ENCODE data around the gene MUC2.

The MUC2 gene

GRCh38 chr11:1102221-1102971, 27.7 kb downstream of the MUC2 start:
- Mint-ChIP-seq H3K27ac (no peak overlapping the region), H3K36me3 (ENCODE audit: low read depth) (no peaks in the 10 kb centered on the region), H3K4me3 (no peak overlapping the region), H3K9me3 (peaks cover 12% of the 10 kb centered on the region), H3K27me3 (no peaks in the 10 kb centered on the region), H3K4me1 (ENCODE audit: low read depth) (no peaks in the 10 kb centered on the region)
- intact Hi-C loops (cut with micrococcal nuclease) = no loop called here

- no peaks in the 10 kb centered on the region for H3K36me3 Mint-ChIP-seq (ENCODE audit: low read depth)
- H3K27ac Mint-ChIP-seq = no peak overlapping the region
- intact Hi-C loops (cut with micrococcal nuclease) = no loop called here
- no peak overlapping the region for H3K4me3 Mint-ChIP-seq
- H3K9me3 Mint-ChIP-seq = peaks cover 12% of the 10 kb centered on the region
- H3K27me3 Mint-ChIP-seq = no peaks in the 10 kb centered on the region
- H3K4me1 Mint-ChIP-seq (ENCODE audit: low read depth) = no peaks in the 10 kb centered on the region
These were observed 28.3 kb downstream of the MUC2 start for GRCh38 chr11:1102996-1103395.

GRCh38 chr11:1103401-1104360, 29.0 kb downstream of the MUC2 start:
- peaks cover 12% of the 10 kb centered on the region for H3K9me3 Mint-ChIP-seq
- intact Hi-C loops (cut with micrococcal nuclease) = no loop called here
- H3K4me3 Mint-ChIP-seq = no peak overlapping the region
- no peak overlapping the region for H3K27ac Mint-ChIP-seq
- H3K36me3 Mint-ChIP-seq (ENCODE audit: low read depth) = no peaks in the 10 kb centered on the region
- no peaks in the 10 kb centered on the region for H3K4me1 Mint-ChIP-seq (ENCODE audit: low read depth)
- no peaks in the 10 kb centered on the region for H3K27me3 Mint-ChIP-seq

- H3K4me1 Mint-ChIP-seq (ENCODE audit: low read depth) = no peaks in the 10 kb centered on the region
- H3K9me3 Mint-ChIP-seq = peaks cover 5% of the 10 kb centered on the region
- H3K36me3 Mint-ChIP-seq (ENCODE audit: low read depth) = no peaks in the 10 kb centered on the region
- H3K4me3 Mint-ChIP-seq = no peak overlapping the region
- no peaks in the 10 kb centered on the region for H3K27me3 Mint-ChIP-seq
- intact Hi-C loops (cut with micrococcal nuclease) = no loop called here
- no peak overlapping the region for H3K27ac Mint-ChIP-seq
These were observed 29.9 kb downstream of the MUC2 start for GRCh38 chr11:1104411-1105182.

GRCh38 chr11:1105183-1105565, 30.5 kb downstream of the MUC2 start:
- H3K27ac Mint-ChIP-seq = no peak overlapping the region

GRCh38 chr11:1106387-1106786, 31.7 kb downstream of the MUC2 start:
- H3K4me3 Mint-ChIP-seq = no peak overlapping the region
- intact Hi-C loops (cut with micrococcal nuclease) = no loop called here
- no peaks in the 10 kb centered on the region for H3K9me3 Mint-ChIP-seq
- no peaks in the 10 kb centered on the region for H3K36me3 Mint-ChIP-seq (ENCODE audit: low read depth)
- H3K27me3 Mint-ChIP-seq = no peaks in the 10 kb centered on the region
- H3K4me1 Mint-ChIP-seq (ENCODE audit: low read depth) = no peaks in the 10 kb centered on the region
- no peak overlapping the region for H3K27ac Mint-ChIP-seq

More at GRCh38 chr11:1105183-1105565, 30.5 kb downstream of the MUC2 start:
- no peaks in the 10 kb centered on the region for H3K27me3 Mint-ChIP-seq
- intact Hi-C loops (cut with micrococcal nuclease) = no loop called here
- H3K4me1 Mint-ChIP-seq (ENCODE audit: low read depth) = no peaks in the 10 kb centered on the region
- no peaks in the 10 kb centered on the region for H3K9me3 Mint-ChIP-seq
- no peaks in the 10 kb centered on the region for H3K36me3 Mint-ChIP-seq (ENCODE audit: low read depth)
- no peak overlapping the region for H3K4me3 Mint-ChIP-seq

- H3K9me3 Mint-ChIP-seq = no peaks in the 10 kb centered on the region
- no peaks in the 10 kb centered on the region for H3K4me1 Mint-ChIP-seq (ENCODE audit: low read depth)
- intact Hi-C loops (cut with micrococcal nuclease) = no loop called here
- no peak overlapping the region for H3K4me3 Mint-ChIP-seq
- H3K27me3 Mint-ChIP-seq = no peaks in the 10 kb centered on the region
- no peaks in the 10 kb centered on the region for H3K36me3 Mint-ChIP-seq (ENCODE audit: low read depth)
- no peak overlapping the region for H3K27ac Mint-ChIP-seq
These were observed 32.9 kb downstream of the MUC2 start for GRCh38 chr11:1107316-1108245.

- Mint-ChIP-seq H3K4me3 (no peak overlapping the region), H3K4me1 (ENCODE audit: low read depth) (no peaks in the 10 kb centered on the region), H3K27ac (no peak overlapping the region), H3K36me3 (ENCODE audit: low read depth) (no peaks in the 10 kb centered on the region), H3K27me3 (no peaks in the 10 kb centered on the region), H3K9me3 (no peaks in the 10 kb centered on the region)
- intact Hi-C loops (cut with micrococcal nuclease) = no loop called here
These were observed 33.7 kb downstream of the MUC2 start for GRCh38 chr11:1108246-1108900.

- Mint-ChIP-seq H3K27ac (no peak overlapping the region), H3K4me1 (ENCODE audit: low read depth) (no peaks in the 10 kb centered on the region), H3K27me3 (no peaks in the 10 kb centered on the region), H3K9me3 (no peaks in the 10 kb centered on the region), H3K36me3 (ENCODE audit: low read depth) (no peaks in the 10 kb centered on the region), H3K4me3 (no peak overlapping the region)
- intact Hi-C loops (cut with micrococcal nuclease) = no loop called here
These were observed 34.6 kb downstream of the MUC2 start for GRCh38 chr11:1109101-1109917.

GRCh38 chr11:1109918-1110705, 35.4 kb downstream of the MUC2 start:
- no peaks in the 10 kb centered on the region for H3K27me3 Mint-ChIP-seq
- H3K9me3 Mint-ChIP-seq = no peaks in the 10 kb centered on the region
- no peaks in the 10 kb centered on the region for H3K4me1 Mint-ChIP-seq (ENCODE audit: low read depth)
- H3K36me3 Mint-ChIP-seq (ENCODE audit: low read depth) = no peaks in the 10 kb centered on the region
- H3K27ac Mint-ChIP-seq = no peak overlapping the region
- no peak overlapping the region for H3K4me3 Mint-ChIP-seq
- intact Hi-C loops (cut with micrococcal nuclease) = no loop called here

- Mint-ChIP-seq H3K27me3 (peaks cover 1% of the 10 kb centered on the region), H3K9me3 (no peaks in the 10 kb centered on the region), H3K36me3 (ENCODE audit: low read depth) (no peaks in the 10 kb centered on the region), H3K27ac (no peak overlapping the region), H3K4me3 (no peak overlapping the region), H3K4me1 (ENCODE audit: low read depth) (no peaks in the 10 kb centered on the region)
- intact Hi-C loops (cut with micrococcal nuclease) = no loop called here
These were observed 37.0 kb downstream of the MUC2 start for GRCh38 chr11:1111545-1112212.
